Brain microvascular endothelial cell (primary cell): ENCODE results near the gene PUS3.

ENCODE experiments used
- DNase-seq: peaks from one replicate; pipeline ENCODE4 v3.0.0-alpha.2; 2020
- H3K27ac ChIP-seq: fragments of 250-450 bp; sonication (Bioruptor Pico); 2 replicates; pipeline ENCODE4 v1.5.1; 2020; ENCODE audit warnings: mild to moderate bottlenecking, moderate library complexity
- H3K27me3 ChIP-seq: fragments of 250-450 bp; sonication (Bioruptor Pico); replicated peaks from 2 replicates; pipeline ENCODE4 v1.5.1; 2020; ENCODE audit warnings: mild to moderate bottlenecking
- H3K36me3 ChIP-seq: fragments of 250-450 bp; sonication (Bioruptor Pico); replicated peaks from 2 replicates; pipeline ENCODE4 v1.5.1; 2020; ENCODE audit warnings: mild to moderate bottlenecking
- H3K4me3 ChIP-seq: 2 replicates; pipeline ENCODE4 v1.5.1; 2011; ENCODE audit warnings: low read depth, mild to moderate bottlenecking, control low read depth, low read length, moderate library complexity
- CTCF ChIP-seq: IDR thresholded peaks from 2 replicates; pipeline ENCODE4 v1.5.1; 2011; ENCODE audit warnings: low read depth, mild to moderate bottlenecking, moderate library complexity, low read length, control low read depth, inconsistent platforms; ENCODE audit errors: missing control alignments
- in situ Hi-C: cut with HindIII; loops from 2 replicates; pipeline ENCODE4 v1.10.0; 2017; ENCODE audit warnings: low sequenced_read_pairs, low pct_ligation_motif_present

PUS3 gene

GRCh38 chr11:125931668-125932067, 28.7 kb upstream of the PUS3 start:
- no peak overlapping the region for H3K4me3 ChIP-seq
- in situ Hi-C loops: loop anchor here (25.0 kb wide), 1 partner anchor 256 kb away; no protein-coding TSS in a partner anchor
- H3K27ac ChIP-seq: no peak overlapping the region
- no peak for TF ChIP-seq CTCF
- no peaks in the 10 kb centered on the region for H3K36me3 ChIP-seq
- DNase-seq: no peak
- peaks cover 2% of the 10 kb centered on the region for H3K27me3 ChIP-seq

- no peak for TF ChIP-seq CTCF
- H3K4me3 ChIP-seq: no peak overlapping the region
- in situ Hi-C loops: loop anchor here (25.0 kb wide), 1 partner anchor 256 kb away; no protein-coding TSS in a partner anchor
- no peaks in the 10 kb centered on the region for H3K36me3 ChIP-seq
- H3K27me3 ChIP-seq: peaks cover 2% of the 10 kb centered on the region
- H3K27ac ChIP-seq: no peak overlapping the region
- DNase-seq: no peak
These were observed 28.1 kb upstream of the PUS3 start for GRCh38 chr11:125931116-125931515.

DNA sequence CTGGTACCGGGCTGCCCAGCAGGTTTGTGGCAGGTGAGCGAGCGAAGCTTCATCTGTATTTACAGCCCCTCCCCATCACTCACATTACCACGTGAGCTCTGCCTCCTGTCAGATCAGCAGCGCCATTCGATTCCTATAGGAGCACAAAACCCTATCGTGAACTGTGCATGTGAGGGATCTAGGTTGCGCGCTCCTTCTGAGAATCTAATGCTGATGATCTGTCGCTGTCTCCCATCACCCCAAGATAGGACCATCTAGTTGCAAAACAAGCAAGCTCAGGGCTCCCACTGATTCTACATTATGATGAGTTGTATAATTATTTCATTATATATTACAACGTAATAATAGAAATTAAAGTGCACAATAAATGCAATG, 27.1 kb upstream of the PUS3 start:
- H3K27me3 ChIP-seq: peaks cover 2% of the 10 kb centered on the region
- no peak overlapping the region for H3K27ac ChIP-seq
- H3K36me3 ChIP-seq: no peaks in the 10 kb centered on the region
- no peak overlapping the region for H3K4me3 ChIP-seq
- in situ Hi-C loops: loop anchor here (25.0 kb wide), 1 partner anchor 257 kb away; no protein-coding TSS in a partner anchor
- no peak for TF ChIP-seq CTCF
- no peak for DNase-seq

DNA sequence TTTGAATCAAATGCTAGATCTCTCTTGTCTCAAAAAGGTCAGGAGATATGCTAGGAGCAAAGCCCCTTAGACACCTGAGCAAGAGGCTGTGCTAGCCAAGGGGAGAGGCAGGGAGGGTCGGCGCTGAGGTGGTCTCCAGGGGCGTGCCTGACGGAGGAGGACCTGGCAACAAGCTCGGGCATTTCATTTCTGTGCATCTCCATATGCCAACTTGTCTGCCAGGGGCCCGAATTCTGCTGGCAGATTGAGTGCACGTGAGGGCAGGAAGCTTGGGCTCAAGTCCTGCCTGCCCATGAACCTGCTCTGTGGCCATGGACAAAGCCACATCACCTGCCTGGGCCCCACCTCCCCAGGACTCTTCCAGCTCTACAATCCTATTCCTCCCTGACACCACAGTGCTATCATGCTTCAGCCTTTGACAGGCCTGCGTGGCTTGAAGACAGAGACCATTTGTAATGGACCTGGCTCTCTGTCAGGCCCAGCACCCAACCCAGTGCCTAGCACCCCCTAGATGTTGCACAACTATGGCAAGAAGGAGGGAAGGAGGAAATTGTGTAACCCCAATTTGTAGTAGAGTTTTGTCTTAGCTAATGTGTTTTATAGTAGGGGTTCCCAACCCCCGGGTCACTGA, 26.6 kb upstream of the PUS3 start:
- TF ChIP-seq CTCF: no peak
- Histone ChIP-seq H3K27me3 (peaks cover 2% of the 10 kb centered on the region), H3K36me3 (no peaks in the 10 kb centered on the region), H3K4me3 (no peak overlapping the region), H3K27ac (no peak overlapping the region)
- in situ Hi-C loops: loop anchor here (25.0 kb wide), 1 partner anchor 258 kb away; no protein-coding TSS in a partner anchor
- DNase-seq: no peak

DNA sequence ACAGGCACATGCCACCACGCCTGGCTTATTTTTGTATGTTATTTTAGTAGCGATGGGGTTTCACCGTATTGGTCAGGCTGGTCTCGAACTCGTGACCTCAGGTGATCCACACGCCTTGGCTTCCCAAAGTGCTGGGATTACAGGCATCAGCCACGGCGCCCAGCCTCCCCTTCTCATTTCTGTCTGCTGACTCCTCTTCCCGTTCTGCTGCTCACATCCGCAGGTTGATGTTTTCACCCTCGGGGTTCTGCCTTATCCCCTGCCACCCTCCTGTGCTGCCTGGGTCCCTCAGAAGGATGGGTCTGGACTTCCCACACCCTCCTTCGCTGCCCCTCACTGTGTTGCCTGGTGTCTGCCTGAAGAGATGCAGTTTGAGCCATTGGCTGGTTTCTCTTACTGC, 23.7 kb upstream of the PUS3 start:
- in situ Hi-C loops: loop anchor here (25.0 kb wide), 1 partner anchor 261 kb away; no protein-coding TSS in a partner anchor
- Histone ChIP-seq H3K4me3 (no peak overlapping the region), H3K27ac (no peak overlapping the region), H3K27me3 (peaks cover 2% of the 10 kb centered on the region), H3K36me3 (no peaks in the 10 kb centered on the region)
- DNase-seq: no peak
- TF ChIP-seq CTCF: no peak

- Histone ChIP-seq H3K4me3 (no peak overlapping the region), H3K36me3 (no peaks in the 10 kb centered on the region), H3K27me3 (peaks cover 2% of the 10 kb centered on the region), H3K27ac (no peak overlapping the region)
- TF ChIP-seq CTCF: no peak
- no peak for DNase-seq
- in situ Hi-C loops: loop anchor here (25.0 kb wide), 1 partner anchor 261 kb away; no protein-coding TSS in a partner anchor
These were observed 22.8 kb upstream of the PUS3 start for GRCh38 chr11:125925804-125926203.
